GM19452 (cell line): ENCODE results near the gene WWTR1.

Experiments used
- ATAC-seq: cut with Tn5 transposase; IDR thresholded peaks from one replicate; pipeline ENCODE4 v1.9.1; 2021; ENCODE audit not compliant: unreplicated experiment

Gene WWTR1

DNA sequence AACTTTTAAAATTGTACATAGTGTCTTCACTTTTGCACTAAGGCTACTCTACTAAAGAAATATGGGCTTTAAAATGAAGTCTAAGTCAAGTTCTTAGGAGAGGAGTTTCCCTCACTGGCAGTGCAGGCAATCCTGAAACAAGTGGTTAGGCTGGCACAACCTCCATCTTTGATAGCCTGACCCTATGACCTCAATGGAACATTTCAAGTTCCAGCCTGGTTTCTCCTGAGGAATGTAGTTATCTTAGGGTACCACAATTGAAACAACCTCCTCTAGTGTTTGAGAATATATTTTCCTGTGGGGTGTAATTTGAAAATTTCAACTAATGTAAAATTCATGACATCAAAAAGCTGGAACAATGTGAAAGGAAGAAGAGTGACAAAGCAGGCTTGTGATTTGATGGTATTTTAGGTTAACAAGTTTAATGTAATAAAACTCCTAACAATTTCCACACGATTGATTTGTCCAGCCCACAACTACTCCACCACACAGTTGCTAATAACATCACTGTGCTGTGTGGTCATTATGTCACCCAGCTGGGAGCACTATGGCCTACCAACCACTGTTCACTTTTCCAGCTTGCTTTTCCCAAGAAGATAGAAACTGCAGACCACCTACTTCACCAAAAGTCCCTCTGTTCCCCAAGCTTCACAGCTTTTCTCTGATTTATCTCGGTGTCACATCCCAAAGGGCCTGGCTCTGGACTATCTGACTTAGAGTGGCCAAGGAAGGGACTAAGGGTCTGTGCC lies 1.8 kb downstream of the WWTR1 start:
- ATAC-seq = no peak

DNA sequence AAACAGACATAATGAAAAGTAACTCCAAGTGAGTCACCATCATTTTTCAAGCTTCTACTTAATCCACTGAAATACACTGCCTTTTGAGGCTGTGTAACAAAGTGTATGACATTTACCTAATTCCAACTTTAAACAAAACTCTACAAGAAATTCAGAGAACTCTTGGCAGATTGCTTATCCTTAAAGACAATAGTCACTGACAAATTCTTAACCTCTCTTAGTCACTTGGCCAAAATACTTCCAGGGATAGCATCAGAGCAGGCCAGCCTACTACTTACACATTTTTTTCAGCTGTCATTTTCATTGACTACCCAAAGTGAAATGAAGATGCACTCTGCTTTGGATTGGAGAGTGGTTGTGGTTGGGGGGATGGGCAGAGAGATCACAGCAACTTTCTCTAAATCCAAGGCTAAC lies 3.6 kb downstream of the WWTR1 start:
- ATAC-seq = no peak

DNA sequence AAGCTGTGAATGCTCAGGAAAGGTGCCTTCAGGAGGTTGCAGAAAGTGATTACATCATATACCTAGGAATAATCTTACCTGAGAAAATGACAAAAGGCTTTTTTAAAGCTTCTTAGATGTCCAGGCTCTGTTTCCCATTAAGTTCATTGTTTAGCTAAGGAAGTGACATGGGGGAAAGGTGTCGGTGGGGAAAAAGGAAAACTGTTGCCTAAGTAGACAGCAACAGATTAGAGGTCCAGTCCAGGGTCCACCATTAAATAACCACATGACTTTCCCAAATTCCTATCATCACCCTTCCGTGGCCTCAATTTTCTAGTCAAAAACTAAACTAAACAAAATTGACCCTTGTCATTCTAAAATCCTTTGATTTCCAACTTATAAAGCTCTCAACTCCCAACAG lies 4.3 kb downstream of the WWTR1 start:
- ATAC-seq = no peak

DNA sequence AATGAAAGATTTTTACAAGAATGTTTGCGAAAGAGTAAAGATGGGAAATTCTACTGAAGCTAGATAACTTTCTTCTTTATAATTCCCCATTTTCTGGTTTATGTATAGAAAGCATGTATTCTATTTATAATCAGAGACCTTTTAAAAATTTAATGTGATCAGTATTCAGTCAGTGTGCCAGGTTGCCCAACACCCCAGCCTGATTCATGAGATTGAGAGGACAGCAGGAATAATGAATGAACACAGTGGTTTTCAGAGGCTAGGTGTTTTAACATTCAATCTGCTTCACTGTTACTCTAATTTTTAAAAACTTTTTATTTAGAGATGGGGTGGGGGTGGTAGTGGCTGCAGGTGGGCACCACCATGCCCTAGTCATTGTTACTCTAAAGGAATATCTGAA lies 4.7 kb downstream of the WWTR1 start:
- no peak for ATAC-seq

DNA sequence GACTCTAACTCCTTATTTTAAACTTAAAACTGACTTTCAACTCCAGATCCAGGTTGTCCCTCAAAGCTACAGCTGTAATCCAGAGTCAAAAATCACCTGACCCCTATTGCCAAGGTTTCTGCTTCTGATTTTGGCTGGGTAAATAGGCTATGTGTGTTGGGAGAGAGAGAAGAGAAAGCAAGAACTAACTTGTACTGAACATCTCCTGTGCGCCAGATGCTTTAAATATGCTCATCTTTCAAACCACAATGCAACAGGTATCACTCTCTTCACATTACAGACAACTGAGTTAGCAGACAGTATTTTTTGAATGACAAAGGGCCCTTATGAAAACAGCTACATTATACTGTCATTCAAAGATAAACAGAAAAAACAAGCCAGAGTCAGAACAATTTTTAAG lies 7.0 kb downstream of the WWTR1 start:
- ATAC-seq = no peak

DNA sequence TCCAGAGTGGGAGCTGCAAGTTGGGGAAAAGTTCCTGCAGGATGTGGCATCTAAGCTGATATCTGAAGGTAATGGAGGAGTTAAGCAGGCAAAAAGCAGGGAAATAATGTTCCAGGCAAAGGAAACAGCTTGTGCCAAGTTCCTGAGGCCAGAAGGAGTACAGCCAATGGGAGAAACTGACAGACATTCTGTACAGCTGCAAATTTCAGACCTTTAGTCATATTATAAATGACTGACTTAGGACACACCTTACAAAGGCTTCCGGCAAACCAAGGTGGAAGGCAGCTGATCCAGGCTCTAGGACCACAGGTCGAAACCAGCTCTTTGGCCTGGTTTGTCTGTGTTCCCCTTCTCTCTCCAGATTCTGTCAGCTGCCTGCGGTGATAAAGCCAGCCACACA lies 9.3 kb downstream of the WWTR1 start:
- no peak for ATAC-seq

DNA sequence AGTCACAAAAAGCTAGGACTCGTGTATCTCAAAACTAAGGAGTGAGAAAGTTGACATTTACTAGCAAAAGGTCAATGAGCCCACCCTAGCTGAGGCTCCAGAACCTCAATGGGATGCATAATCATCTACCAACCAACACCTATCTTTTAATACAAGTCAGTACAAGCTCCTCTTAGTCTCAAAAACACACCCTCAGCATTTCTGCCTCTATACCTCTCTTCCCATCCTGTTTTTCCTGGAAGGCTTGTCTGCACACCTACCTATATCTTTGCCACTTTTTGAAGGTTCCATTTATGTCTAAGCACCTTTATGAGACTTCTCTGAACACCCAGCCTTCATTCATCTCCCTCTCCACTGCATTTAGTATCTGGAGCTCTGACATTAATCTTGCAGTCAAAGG lies 10.0 kb downstream of the WWTR1 start:
- no peak for ATAC-seq

DNA sequence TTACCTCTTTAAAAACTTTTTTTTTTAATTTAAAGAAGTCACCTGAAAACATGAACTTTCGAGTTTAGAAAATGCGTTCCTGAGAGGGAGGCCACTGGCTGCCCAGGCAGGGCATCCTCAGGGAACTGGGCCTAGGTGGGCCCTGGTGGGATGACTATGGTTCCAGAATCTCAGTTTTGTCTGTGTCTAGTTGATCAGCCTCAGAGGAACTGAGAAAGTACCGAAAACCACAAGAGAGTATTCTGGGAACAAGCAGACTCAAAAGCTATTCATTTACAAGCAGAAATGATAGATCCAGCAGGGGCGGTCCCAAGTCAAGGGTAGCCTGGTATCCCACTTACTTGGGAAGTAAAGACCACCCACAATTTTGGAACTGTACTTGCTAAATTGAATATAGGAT lies 10.5 kb downstream of the WWTR1 start:
- peak; percentile 88 for ATAC-seq

DNA sequence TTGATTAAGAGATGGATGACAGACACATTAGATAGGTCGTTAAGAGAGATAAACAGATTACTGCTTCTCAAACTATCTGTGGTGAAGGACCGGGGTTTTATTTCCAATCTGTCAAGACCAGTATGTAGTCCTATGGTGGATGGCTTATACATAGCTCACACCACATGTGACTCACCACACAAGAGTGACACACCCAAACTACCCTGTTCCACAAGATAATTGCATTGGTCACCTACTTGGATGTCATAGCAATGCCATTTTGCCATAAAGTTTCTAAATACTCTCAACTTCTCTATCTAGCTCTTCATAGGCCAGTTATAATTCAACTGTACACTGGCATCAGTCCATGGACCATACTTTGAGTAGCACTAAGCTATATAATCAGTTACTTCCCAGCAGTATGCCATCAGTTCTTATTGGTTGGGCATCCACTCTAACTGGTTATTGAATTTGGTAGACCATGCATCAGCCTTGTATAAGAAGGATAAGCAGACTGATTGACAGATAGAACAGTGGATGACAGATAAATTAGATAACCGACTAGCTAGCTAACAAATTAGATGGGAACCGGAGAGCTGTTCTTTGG lies 11.6 kb downstream of the WWTR1 start:
- ATAC-seq = no peak

DNA sequence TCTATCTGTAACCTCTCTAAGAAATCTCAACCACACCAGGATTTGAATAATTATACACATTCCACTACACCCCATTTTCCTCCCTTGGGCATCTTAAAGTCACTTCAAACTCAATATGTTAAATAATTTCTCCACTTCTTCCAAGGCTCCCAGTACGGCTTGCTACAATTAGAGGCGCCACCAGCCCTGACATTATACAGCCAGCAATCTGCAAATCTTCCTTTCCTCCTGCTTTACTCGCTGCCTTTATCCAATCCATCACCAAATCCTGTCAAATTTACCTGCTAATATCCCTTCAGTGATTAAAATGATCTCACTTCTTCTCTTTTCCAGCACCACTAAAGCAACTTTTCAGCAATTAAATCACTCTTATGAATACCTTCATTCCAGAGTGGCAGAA lies 13.9 kb downstream of the WWTR1 start:
- no peak for ATAC-seq

DNA sequence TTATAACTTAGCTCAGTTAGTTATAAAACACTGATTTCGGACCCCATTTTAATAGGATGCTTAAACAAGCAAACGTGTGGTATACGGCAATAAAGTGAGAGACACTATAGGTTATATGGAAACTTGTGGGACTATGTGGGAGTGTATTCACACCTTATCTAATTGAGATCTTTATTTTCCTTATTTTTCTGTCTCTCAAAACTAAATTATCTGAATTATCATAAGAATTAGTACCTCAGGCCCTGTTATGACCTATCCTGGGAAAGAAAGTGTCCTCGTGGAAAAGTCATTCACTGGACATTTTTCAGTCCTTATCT lies 14.4 kb downstream of the WWTR1 start:
- ATAC-seq = no peak

DNA sequence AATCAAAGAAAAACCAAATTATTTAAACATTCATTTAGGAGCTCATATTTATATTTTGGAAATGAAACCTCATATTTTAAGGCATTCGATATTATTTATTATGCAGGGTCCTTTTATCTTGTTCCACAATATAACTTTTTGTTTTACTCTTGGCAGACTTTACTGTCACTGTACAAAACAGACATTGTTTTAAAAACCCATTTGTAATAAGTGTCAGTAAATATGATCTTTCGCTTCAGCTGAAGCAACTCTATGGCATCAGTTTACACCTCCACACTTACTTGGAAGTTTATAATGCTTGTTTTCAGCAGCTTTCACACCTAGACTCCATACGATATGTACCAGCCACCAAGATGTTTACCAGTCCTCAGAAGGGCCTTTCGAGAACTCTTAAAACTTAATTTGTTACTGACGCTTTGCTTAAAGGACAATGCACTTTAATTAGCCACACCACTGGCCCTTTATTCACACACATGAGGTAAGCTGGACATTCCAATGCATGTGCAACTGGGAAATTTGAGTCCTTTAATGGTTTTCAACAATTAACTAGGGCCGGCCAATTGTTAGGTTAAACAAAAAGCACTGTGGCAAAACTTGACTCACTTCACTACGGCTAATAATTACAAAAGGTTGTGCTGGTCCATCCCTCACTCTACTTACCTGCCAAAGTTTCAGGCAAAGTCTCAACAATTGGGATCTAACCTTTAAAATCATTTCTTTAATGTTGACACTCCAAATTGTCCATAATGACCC lies 16.7 kb downstream of the WWTR1 start:
- no peak for ATAC-seq

DNA sequence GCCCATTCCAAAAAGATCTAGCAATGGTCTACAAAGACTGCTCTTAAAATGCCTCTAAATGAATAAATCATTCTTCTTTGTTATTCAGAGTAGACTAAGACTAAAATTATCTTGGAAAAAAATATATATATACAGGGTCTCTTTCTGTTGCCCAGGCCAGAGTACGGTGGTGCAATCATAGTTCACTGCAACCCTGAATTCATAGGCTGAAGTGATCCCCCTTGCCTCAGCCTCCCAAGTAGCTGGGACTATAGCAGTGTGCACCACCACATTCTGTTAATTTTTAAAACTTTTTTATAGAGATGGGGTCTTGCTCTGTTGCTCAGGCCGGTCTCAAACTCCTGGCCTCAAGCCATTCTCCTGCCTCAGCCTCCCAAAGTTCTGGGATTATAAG lies 18.7 kb downstream of the WWTR1 start:
- ATAC-seq = no peak

DNA sequence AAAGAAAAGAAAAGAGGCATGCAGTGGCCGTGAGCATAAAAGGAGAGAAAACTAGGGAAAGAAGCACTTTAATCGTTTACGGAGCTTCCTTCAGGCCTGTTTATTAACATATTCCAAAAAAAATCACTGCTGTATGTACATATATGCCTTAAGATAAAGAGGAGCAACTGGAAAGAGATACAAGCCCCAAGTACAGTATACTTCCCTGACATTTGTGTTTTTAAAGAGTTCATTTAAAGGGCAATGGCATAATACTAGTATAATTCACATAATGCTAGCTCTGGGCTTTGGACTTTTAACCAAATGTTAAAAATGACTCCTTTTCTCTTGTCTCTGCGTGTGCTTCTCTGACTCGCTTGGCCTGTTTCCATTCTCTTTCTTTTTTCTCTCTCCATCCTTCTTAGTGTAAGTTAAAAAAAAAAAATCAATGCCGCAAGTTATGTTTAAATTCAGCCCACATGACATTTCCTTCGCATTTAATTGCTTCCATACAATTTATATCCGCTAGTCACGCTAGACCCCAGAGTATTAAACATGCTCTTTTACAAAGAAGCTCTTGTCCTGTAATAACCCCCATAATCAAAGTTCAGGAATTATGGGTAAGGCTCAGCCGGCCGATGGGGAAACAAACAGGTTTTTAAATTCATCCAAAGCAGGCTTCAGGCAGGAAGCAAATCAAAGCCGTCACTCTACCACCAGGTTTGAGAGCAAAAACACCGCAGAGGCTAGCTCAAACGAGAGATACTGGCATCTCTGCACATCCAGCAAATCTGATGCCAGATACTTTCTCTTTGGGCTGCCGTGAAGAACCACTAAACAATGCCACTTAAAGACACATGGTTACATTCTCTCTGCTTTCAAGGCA lies 19.4 kb downstream of the WWTR1 start:
- no peak for ATAC-seq

DNA sequence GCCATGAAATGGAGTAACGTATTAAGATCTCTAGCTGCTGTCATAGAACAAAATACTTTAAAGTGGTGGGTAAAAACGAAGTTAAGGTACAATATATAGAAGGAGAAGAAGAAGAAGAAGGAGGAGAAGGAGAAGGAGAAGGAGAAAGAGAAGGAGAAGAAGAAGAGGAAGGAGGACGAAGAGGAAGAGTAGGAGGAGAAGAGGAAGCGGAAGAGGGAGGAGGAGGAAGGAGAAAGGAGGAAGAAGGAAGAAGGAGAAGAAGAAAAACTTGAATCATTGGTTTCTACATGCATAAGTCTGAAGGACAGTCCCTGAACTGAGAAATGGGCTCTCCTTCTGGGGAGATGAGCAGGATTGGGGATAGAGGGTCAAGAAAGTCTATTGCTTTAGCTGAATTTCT lies 22.4 kb downstream of the WWTR1 start:
- no peak for ATAC-seq

DNA sequence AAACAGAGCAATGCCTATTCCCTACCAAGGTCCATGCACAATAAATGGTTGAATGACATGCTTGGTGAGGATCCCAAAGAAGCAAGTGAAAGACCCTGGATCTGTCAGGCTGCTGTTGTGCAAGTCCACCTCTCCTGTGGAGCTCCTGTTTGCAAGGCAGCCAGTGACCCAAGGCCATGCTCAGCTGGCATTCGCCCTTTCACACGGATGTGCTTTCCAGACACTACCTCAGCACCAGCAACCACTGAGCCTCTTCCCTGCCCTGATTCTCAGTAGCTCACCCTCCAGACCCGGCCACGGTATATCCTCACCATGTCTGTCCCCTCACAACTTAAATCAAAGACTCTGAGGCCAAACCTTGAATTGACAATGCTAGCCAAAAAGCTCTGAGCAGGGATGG lies 23.3 kb downstream of the WWTR1 start:
- ATAC-seq = no peak

DNA sequence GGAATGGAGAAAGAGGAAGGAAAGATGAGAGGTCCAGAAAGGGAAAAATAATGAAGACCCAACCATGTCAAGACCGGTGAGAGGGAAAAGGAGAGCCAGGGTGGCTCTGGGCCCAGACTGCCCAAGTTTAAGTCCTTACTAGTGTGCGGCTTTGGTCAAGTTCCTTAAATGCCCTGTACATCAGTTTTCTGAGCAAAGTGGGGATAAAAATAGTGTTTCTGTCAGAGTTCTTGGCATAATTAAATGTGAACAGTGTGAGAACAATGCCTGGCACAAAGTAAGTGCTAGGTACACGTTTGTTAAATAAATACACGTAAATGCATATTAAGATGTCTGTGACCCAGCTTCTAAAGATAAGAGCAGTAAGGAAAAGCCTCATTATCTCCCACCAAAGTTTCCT lies 23.8 kb downstream of the WWTR1 start:
- ATAC-seq = no peak

DNA sequence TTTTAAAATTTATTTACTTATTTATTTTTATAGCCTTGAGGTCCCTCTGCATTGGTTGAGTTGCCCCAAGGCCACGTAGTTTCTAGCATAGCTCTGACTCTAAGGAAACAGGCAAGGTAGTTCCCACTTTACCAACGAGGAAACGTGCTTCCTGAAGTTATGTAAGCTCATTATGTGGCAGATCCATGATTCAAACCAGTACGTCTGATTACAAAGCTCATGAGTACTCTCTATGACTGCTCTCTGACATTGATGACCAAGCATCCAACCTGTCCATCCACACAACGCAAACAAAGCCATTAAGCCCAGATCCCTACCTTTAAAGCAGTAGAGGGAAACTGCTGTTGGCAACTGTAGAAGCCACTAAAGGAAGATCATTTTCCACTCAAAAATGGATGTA lies 25.6 kb downstream of the WWTR1 start:
- no peak for ATAC-seq

DNA sequence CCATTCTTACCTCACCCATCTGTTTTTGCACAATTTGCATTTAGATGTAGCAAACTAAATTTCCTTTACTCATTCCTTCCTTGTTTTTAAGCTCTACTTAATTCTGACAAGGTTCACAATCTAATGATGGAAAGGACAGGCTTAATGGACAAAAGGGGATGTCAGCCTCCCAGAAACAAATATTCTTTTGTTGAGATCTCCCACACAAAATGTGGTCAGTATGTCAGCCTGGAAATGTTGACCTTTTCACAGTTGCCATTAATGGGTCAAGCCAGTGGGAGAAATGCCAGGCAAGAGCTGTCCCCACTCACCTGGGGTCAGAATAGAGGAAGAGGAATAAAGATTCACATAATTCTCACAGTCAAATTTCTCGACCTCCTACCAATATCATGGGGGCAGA lies 27.0 kb downstream of the WWTR1 start:
- no peak for ATAC-seq

DNA sequence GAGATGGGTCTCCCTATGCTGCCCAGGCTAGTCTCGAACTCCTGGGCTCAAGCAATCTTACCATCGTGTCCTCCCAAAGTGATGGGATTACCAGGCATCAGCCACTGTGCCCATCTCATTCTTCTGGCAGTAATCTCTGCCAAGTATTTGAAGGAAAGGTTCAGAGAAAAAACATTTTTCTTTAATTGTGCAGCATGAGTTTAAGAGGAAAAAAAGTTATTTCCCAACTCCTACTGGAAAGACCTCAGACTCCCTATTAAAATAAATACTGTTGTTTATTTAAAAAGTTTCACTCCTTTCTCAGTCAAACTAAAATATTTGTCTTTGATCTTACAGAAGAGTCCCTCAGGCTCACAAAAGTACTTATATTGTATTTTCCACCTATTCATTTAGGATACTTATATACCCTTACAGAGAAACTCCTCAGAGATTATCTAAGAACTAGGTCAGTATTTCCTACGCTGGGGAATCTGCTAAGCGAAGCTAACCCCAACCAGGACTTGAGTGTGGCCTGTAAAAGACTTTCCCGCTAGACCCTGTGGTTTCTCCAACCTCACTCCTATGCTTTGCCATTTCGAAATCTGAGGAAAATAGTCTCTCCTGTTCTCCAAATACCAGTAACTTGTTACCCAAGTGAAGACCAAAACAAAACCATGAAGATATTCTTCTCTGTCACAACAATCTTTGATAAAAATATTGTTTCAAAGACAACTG lies 28.7 kb downstream of the WWTR1 start:
- no peak for ATAC-seq

DNA sequence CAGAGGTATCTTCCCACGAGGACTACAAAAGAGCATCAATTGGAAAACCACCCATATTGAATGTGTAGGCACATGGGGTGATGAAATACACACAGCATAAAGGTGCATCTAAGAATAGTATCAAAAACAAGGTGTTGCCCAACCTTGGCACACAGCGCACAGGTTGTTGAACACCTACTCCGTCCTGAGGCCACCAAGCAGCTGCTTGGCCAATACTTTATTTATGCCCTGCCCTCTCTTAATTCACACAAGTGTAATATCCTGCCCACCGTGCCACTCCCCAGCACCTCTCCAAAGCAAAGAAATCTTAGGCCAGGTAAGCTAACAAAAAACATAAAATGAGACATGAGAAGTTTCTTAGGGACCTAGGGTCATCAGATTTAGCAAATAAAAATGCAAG lies 31.2 kb downstream of the WWTR1 start:
- ATAC-seq = no peak
